Panc1 (cell line): ENCODE data around the gene MYH13. TPM values are rescaled to one million over a fixed set of nuclear protein-coding genes. Genes with fewer than 3 reads are reported as not detected.

ENCODE experiments used
- ATAC-seq: fragments of 200-7000 bp; cut with Tn5 transposase; 2 replicates; pipeline ENCODE4 v1.9.1; 2020; ENCODE audit warnings: mild to moderate bottlenecking, moderate library complexity
- BruUV-seq: library from RNA; stranded (reverse); fragments of 400-500 nt; replicated peaks from 2 replicates; lab custom pipeline; 2021; lab: Mats Ljungman, UMichigan
- CTCF ChIA-PET: fragments of 300-600 bp; sonication (Branson Sonifier 250); formaldehyde crosslinking; loops from one replicate; lab custom pipeline; 2022; ENCODE audit warnings: antibody characterized with exemption; lab: Charles Lee
- POLR2A ChIA-PET: fragments of 300-600 bp; sonication (Branson Sonifier 250); formaldehyde crosslinking; loops from one replicate; lab custom pipeline; 2022; ENCODE audit warnings: antibody characterized with exemption; lab: Charles Lee
- DNase-seq: peaks from one replicate; pipeline ENCODE4 v3.0.0-alpha.2; 2010; ENCODE audit warnings: low read depth, low spot score
- H3K27ac ChIP-seq: 2 replicates; pipeline ENCODE4 v1.5.1; 2011; ENCODE audit warnings: mild to moderate bottlenecking, low read length, inconsistent platforms
- H3K27me3 ChIP-seq: fragments of 200-500 bp; sonication (Bioruptor generic); 2 replicates; pipeline ENCODE4 v1.6.0; 2014; ENCODE audit warnings: low read length, inconsistent platforms; ENCODE audit not compliant: control insufficient read depth, insufficient read depth
- H3K36me3 ChIP-seq: fragments of 200-500 bp; sonication (Bioruptor generic); 2 replicates; pipeline ENCODE4 v1.5.1; 2014; ENCODE audit warnings: inconsistent platforms, mild to moderate bottlenecking, low read length, moderate library complexity; ENCODE audit not compliant: control insufficient read depth, insufficient read depth
- H3K4me1 ChIP-seq: 2 replicates; pipeline ENCODE4 v1.5.1; 2011; ENCODE audit warnings: inconsistent platforms, mild to moderate bottlenecking, low read length, moderate library complexity; ENCODE audit not compliant: control insufficient read depth, insufficient read depth
- H3K4me3 ChIP-seq, 2 experiments: 2 replicates each; pipeline ENCODE4 v1.5.1; 2011 to 2012; ENCODE audit warnings: low read depth in 2 of 2, low read length in 2 of 2, mild to moderate bottlenecking in 2 of 2, inconsistent platforms in 1 of 2, moderate library complexity in 1 of 2
- H3K9me3 ChIP-seq: fragments of 200-500 bp; sonication (Bioruptor generic); 2 replicates; pipeline ENCODE4 v1.5.1; 2014; ENCODE audit warnings: low read depth, mild to moderate bottlenecking, inconsistent platforms, low read length, moderate library complexity; ENCODE audit not compliant: control insufficient read depth, insufficient read depth
- CTCF ChIP-seq: fragments of 450-650 bp; IDR thresholded peaks from 2 replicates; pipeline ENCODE4 v1.5.1; 2017; ENCODE audit warnings: mild to moderate bottlenecking
- POLR2AphosphoS5 ChIP-seq: IDR thresholded peaks from 2 replicates; pipeline ENCODE4 v1.6.1; 2012; ENCODE audit warnings: mild to moderate bottlenecking, low read depth, low read length, moderate library complexity
- SIN3A ChIP-seq: IDR thresholded peaks from 2 replicates; pipeline ENCODE4 v1.6.1; 2012; ENCODE audit warnings: low read depth, mild to moderate bottlenecking, low read length, moderate library complexity, borderline replicate concordance; ENCODE audit not compliant: insufficient read depth
- TCF7L2 ChIP-seq: IDR thresholded peaks from 2 replicates; pipeline ENCODE4 v1.6.1; 2011; ENCODE audit warnings: mild to moderate bottlenecking, low read depth, low read length, inconsistent platforms
- in situ Hi-C: cut with HindIII; loops from 2 replicates; pipeline ENCODE4 v1.10.0; 2016; ENCODE audit warnings: low sequenced_read_pairs, low pct_unique_long_range_greater_than_20kb
- intact Hi-C: fragments of 100-400 bp; cut with micrococcal nuclease; formaldehyde crosslinking; loops from one replicate; pipeline ENCODE4 v1.10.0; 2022; ENCODE audit not compliant: unreplicated experiment
- total RNA-seq: library from RNA; stranded (reverse); gene quantifications from one replicate; pipeline ENCODE4 v1.2.1, GENCODE V29; 2021; ENCODE audit not compliant: unreplicated experiment
- TF ChIP-seq, protein P1 (sequence below), 2 experiments: IDR thresholded peaks; 2 replicates each; pipeline ENCODE4 v1.6.1; 2011 to 2012; ENCODE audit warnings: low read depth in 2 of 2, control low read depth in 1 of 2, low read length in 1 of 2, mild to moderate bottlenecking in 1 of 2, moderate library complexity in 1 of 2; ENCODE audit not compliant: insufficient read depth in 1 of 2

Gene MYH13
- total RNA-seq, 1 experiment from 2014 or later: not detected

DNA sequence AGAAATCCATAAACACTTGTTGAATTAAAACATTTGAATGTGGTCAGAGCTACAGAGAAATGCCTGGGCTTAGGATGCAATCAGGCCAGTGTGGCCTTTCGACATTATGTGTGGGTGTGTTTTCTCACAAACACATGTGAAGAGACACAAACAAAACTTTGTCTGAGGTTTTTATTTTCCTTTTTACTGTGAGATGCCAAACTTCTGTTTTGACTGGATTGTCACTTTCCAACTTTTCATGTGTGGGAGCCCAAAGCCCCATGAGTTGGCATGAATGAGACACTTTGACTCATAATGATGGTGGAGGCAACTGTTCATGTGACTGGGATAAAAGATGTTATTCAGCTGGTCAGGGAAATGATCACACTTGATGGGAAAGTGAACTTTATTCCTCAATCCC is 102.5 kb downstream of the MYH13 start:
- in situ Hi-C loops (no loop called here), intact Hi-C loops (no loop called here)
- H3K27me3 ChIP-seq: no peaks in the 10 kb centered on the region; the same call in 1 of the 2 replicates
- ATAC-seq (no peak), DNase-seq (no peak)
- no peaks in the 10 kb centered on the region for H3K9me3 ChIP-seq
- no TSS peak for BruUV-seq
- TF ChIP-seq, protein P1, sequence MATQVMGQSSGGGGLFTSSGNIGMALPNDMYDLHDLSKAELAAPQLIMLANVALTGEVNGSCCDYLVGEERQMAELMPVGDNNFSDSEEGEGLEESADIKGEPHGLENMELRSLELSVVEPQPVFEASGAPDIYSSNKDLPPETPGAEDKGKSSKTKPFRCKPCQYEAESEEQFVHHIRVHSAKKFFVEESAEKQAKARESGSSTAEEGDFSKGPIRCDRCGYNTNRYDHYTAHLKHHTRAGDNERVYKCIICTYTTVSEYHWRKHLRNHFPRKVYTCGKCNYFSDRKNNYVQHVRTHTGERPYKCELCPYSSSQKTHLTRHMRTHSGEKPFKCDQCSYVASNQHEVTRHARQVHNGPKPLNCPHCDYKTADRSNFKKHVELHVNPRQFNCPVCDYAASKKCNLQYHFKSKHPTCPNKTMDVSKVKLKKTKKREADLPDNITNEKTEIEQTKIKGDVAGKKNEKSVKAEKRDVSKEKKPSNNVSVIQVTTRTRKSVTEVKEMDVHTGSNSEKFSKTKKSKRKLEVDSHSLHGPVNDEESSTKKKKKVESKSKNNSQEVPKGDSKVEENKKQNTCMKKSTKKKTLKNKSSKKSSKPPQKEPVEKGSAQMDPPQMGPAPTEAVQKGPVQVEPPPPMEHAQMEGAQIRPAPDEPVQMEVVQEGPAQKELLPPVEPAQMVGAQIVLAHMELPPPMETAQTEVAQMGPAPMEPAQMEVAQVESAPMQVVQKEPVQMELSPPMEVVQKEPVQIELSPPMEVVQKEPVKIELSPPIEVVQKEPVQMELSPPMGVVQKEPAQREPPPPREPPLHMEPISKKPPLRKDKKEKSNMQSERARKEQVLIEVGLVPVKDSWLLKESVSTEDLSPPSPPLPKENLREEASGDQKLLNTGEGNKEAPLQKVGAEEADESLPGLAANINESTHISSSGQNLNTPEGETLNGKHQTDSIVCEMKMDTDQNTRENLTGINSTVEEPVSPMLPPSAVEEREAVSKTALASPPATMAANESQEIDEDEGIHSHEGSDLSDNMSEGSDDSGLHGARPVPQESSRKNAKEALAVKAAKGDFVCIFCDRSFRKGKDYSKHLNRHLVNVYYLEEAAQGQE (IDR thresholded peaks at IDR 0.05; ENCODE audit: insufficient read depth in 1 of 2, low read depth in 2 of 2, low read length in 1 of 2): no peak
- H3K27ac ChIP-seq: no peak overlapping the region
- no peaks in the 10 kb centered on the region for H3K36me3 ChIP-seq
- no peak overlapping the region for H3K4me3 ChIP-seq
- POLR2A ChIA-PET: no interaction called here
- CTCF ChIA-PET: no interaction called here
- no peaks in the 10 kb centered on the region for H3K4me1 ChIP-seq

- H3K4me3 ChIP-seq: no peak overlapping the region
- no TSS peak for BruUV-seq
- POLR2A ChIA-PET: no interaction called here
- CTCF ChIA-PET: no interaction called here
- TF ChIP-seq, protein P1 (IDR thresholded peaks at IDR 0.05; ENCODE audit: insufficient read depth in 1 of 2, low read depth in 2 of 2, low read length in 1 of 2): no peak
- TF ChIP-seq TCF7L2 (no peak), CTCF (no peak), SIN3A (no peak), POLR2AphosphoS5 (no peak)
- no peaks in the 10 kb centered on the region for H3K36me3 ChIP-seq
- intact Hi-C loops (no loop called here), in situ Hi-C loops (no loop called here)
- no peaks in the 10 kb centered on the region for H3K9me3 ChIP-seq
- no peaks in the 10 kb centered on the region; the same call in 1 of the 2 replicates for H3K27me3 ChIP-seq
- no peak for ATAC-seq
- H3K27ac ChIP-seq: no peak overlapping the region
- H3K4me1 ChIP-seq: no peaks in the 10 kb centered on the region
- DNase-seq: no peak
Measured at GRCh38 chr17:10268005-10268404, 104.8 kb downstream of the MYH13 start.
